ENCODE data around the gene NOTUM. TPM values are rescaled to one million over a fixed set of nuclear protein-coding genes. Genes with fewer than 3 reads are reported as not detected.

Gene NOTUM
- total RNA-seq, 1 experiment from 2014 or later, result not detected

DNA sequence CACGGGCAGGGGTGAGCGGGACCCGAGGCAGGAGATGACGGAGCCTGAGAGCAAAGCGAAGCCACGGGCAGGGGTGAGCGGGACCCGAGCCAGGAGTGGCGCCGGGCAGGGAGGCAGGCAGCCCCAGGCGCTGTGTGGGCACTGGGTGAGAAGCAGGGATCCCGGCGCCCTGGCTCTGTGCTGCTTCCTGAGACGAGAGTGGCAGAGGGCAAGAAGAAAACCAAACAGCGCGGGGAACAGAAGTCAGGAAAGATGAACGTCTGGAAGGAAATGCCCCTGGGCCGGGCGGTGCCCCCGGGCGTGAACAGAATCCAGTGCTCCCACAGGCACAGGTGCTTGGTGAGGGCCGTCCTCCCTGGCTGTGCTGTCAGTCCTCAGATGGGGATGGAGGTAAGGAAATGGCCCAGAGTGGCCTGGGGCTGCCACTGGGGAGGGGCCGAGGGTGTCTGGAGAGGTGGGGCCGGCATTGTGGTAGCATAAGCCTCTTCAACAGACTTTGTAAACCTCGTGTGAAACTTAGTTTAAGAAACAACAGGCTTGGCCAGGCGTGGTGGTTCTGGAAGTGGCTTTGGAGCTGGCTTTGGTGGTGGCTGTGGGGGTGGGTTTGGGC is 26.3 kb upstream of the NOTUM start:
- H3K4me2 ChIP-seq, result no peak overlapping the region
- no peaks in the 10 kb centered on the region for H3K36me3 ChIP-seq (ENCODE audit: low read depth)
- no peak overlapping the region for H3K4me3 ChIP-seq
- no peaks in the 10 kb centered on the region for H3K27me3 ChIP-seq (ENCODE audit: insufficient read depth, low read depth)
- no peaks in the 10 kb centered on the region for H3K9me3 ChIP-seq (ENCODE audit: insufficient read depth, low read depth)
- DNase-seq, result no peak
- POLR2A ChIA-PET (ENCODE audit: unreplicated experiment), result no interaction called here
- H3F3A ChIP-seq (ENCODE audit: insufficient read depth, low read depth), result no peaks in the 10 kb centered on the region
- no peaks in the 10 kb centered on the region for H3K9me2 ChIP-seq (ENCODE audit: insufficient read depth)
- intact Hi-C loops (cut with micrococcal nuclease; ENCODE audit: unreplicated experiment), result no loop called here
- H4K20me1 ChIP-seq (ENCODE audit: insufficient read depth), result no peaks in the 10 kb centered on the region
- CTCF ChIA-PET, result no interaction called here
- no peak for TF ChIP-seq EZH2 (IDR thresholded peaks at IDR 0.05; ENCODE audit: low read depth)
- no peak for TF ChIP-seq CTCF (conservative IDR thresholded peaks at IDR 0.05)
- no TSS peak for BruUV-seq (replicated peaks)
- no peaks in the 10 kb centered on the region for H3K79me2 ChIP-seq (ENCODE audit: low read depth)
- peaks cover 5% of the 10 kb centered on the region for H3K4me1 ChIP-seq (replicated peaks; ENCODE audit: insufficient read depth)
- no peak overlapping the region for H2AFZ ChIP-seq
- no peak overlapping the region for H3K27ac ChIP-seq

DNA sequence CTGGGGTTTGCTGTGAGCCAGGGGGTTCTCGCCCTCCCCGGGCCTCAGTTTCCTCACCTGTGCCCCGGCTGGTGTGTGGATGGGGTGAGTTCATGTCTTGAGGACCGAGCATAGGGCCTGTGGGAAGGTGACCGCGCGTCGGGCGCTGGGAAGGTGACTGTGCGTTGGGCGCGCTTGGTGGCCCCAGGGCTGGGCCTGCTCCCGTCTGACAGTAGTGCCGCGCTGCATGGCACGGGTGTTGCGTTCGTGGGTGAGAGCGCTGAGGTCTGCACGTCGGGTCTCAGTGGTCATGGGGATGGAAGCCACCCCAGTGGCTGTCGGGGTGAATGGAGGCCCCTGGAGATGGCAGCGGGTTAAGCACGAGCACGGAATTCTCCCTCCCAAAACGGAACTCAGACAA is 25.6 kb upstream of the NOTUM start:
- BruUV-seq (replicated peaks), result no TSS peak
- no peaks in the 10 kb centered on the region for H3K9me2 ChIP-seq (ENCODE audit: insufficient read depth)
- no peak for DNase-seq
- H3K9me3 ChIP-seq (ENCODE audit: insufficient read depth, low read depth), result no peaks in the 10 kb centered on the region
- peaks cover 12% of the 10 kb centered on the region for H3K4me1 ChIP-seq (replicated peaks; ENCODE audit: insufficient read depth)
- no peaks in the 10 kb centered on the region for H3K36me3 ChIP-seq (ENCODE audit: low read depth)
- no peaks in the 10 kb centered on the region for H3K79me2 ChIP-seq (ENCODE audit: low read depth)
- H3K4me2 ChIP-seq, result no peak overlapping the region
- ChIA-PET CTCF (no interaction called here), POLR2A (ENCODE audit: unreplicated experiment) (no interaction called here)
- intact Hi-C loops (cut with micrococcal nuclease; ENCODE audit: unreplicated experiment), result no loop called here
- H4K20me1 ChIP-seq (ENCODE audit: insufficient read depth), result no peaks in the 10 kb centered on the region
- H3F3A ChIP-seq (ENCODE audit: insufficient read depth, low read depth), result peaks cover 5% of the 10 kb centered on the region; the same call in 1 of the 2 replicates
- no peak overlapping the region for H3K4me3 ChIP-seq
- H3K27me3 ChIP-seq (ENCODE audit: insufficient read depth, low read depth), result no peaks in the 10 kb centered on the region
- H3K27ac ChIP-seq, result no peak overlapping the region
- H2AFZ ChIP-seq, result no peak overlapping the region
- no peak for TF ChIP-seq CTCF (conservative IDR thresholded peaks at IDR 0.05)
- TF ChIP-seq EZH2 (IDR thresholded peaks at IDR 0.05; ENCODE audit: low read depth), result no peak

DNA sequence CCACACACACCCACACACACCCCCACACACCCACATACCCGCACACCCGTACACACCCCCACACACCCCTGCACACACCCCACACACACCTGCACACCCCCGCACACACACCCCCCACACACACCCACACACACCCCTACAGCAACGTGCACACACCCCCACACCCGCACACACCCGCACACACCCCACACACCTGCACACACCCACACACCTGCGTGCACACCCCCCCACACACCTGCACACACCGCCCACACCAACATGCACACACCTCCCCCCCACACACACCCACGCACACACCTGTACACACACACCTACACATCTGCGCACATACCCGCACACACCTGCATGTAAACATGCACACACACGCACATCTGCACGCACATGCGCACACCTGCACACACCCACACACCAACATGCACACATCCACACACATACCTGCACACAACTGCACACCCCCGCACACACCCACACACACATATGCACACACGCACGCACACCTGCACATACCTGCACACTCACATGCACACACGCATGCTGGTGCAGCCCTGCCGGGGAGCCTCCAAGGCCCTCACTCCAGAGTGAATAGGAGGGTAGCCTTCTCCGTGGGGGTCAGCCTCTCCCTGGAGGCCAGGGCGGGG is 23.9 kb upstream of the NOTUM start:
- Histone ChIP-seq H3K27ac (no peak overlapping the region), H3F3A (ENCODE audit: insufficient read depth, low read depth) (peaks cover 22% of the 10 kb centered on the region), H2AFZ (no peak overlapping the region), H3K9me2 (ENCODE audit: insufficient read depth) (no peaks in the 10 kb centered on the region), H3K9me3 (ENCODE audit: insufficient read depth, low read depth) (no peaks in the 10 kb centered on the region), H3K27me3 (ENCODE audit: insufficient read depth, low read depth) (no peaks in the 10 kb centered on the region), H3K4me2 (no peak overlapping the region), H3K36me3 (ENCODE audit: low read depth) (no peaks in the 10 kb centered on the region), H3K4me1 (replicated peaks; ENCODE audit: insufficient read depth) (peaks cover 29% of the 10 kb centered on the region), H3K79me2 (ENCODE audit: low read depth) (no peaks in the 10 kb centered on the region), H4K20me1 (ENCODE audit: insufficient read depth) (0 out of 2 replicates have a peak, but pooled peaks cover 5% of the 10 kb centered on the region), H3K4me3 (no peak overlapping the region)
- TF ChIP-seq EZH2 (IDR thresholded peaks at IDR 0.05; ENCODE audit: low read depth) (no peak), CTCF (conservative IDR thresholded peaks at IDR 0.05) (no peak)
- DNase-seq, result no peak
- CTCF ChIA-PET, result no interaction called here
- no TSS peak for BruUV-seq (replicated peaks)
- intact Hi-C loops (cut with micrococcal nuclease; ENCODE audit: unreplicated experiment), result no loop called here
- POLR2A ChIA-PET (ENCODE audit: unreplicated experiment), result no interaction called here

Measured in PC-9 (cell line).